GM06990 (cell line): ENCODE data around the gene DCAF15.
"Not testable (repeated sequence)": the region's sequence is repeated elsewhere in the genome, so short reads cannot be mapped to it uniquely, and the experiment has no call there.

Source experiments
- DNase-seq: peaks from one replicate; pipeline ENCODE4 v3.0.0-alpha.2; 2011; ENCODE audit not compliant: insufficient read length; ENCODE audit errors: extremely low read depth
- H3K27me3 ChIP-seq: replicated peaks from 2 replicates; pipeline ENCODE4 v1.6.0; 2011; ENCODE audit warnings: low read length; ENCODE audit not compliant: control insufficient read depth, insufficient read depth
- H3K36me3 ChIP-seq: 2 replicates; pipeline ENCODE4 v1.5.1; 2011; ENCODE audit warnings: low read length; ENCODE audit not compliant: control insufficient read depth, insufficient read depth
- H3K4me3 ChIP-seq: replicated peaks from 2 replicates; pipeline ENCODE4 v1.5.1; 2011; ENCODE audit warnings: low read depth, mild to moderate bottlenecking, control low read depth, low read length
- TF ChIP-seq, protein P1 (sequence below): IDR thresholded peaks from 2 replicates; pipeline ENCODE4 v1.5.1; 2011; ENCODE audit warnings: low read length, control low read depth, mild to moderate bottlenecking, inconsistent platforms; ENCODE audit not compliant: insufficient read depth, poor library complexity, severe bottlenecking

DCAF15 gene

DNA sequence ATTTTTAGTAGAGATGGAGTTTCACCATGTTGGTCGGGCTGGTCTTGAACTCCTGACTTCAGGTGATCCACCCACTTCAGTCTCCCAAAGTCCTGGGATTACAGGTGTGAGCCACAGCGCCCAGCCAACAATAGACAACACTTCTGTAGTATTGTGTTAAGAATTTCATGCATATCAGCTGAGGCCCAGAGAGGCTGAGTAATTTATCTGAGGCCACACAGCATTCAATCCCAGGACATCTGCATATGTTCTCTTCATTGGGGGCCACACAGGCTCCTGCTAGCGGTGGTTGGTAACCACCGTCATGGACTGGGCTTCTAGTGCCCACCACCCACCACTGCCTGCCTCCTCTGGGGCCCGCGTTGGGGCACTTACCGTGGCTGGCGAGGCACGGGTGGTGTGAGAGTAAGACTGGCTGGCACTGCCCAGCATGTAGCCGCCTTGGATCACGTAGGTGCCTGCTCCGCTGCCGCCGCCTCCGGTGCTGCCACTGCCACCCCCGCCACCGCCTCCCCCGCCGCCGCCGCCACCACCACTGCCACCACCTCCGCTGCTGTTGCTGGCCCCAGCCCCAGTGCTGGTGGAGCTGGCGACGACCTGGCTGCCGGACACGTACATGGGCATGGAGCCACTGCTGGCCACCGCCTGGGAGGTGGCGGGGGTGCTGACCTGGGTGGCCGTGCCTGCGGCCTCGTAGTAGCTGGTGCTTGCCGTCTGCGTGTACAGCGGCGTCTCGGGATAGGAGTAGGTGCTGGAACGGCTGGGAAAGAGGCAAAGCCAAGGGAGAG is 20.3 kb downstream of the DCAF15 start:
- no peaks in the 10 kb centered on the region; the same call in none of the 2 replicates for H3K36me3 ChIP-seq
- no peak overlapping the region for H3K4me3 ChIP-seq
- no peaks in the 10 kb centered on the region for H3K27me3 ChIP-seq
- TF ChIP-seq, protein P1, sequence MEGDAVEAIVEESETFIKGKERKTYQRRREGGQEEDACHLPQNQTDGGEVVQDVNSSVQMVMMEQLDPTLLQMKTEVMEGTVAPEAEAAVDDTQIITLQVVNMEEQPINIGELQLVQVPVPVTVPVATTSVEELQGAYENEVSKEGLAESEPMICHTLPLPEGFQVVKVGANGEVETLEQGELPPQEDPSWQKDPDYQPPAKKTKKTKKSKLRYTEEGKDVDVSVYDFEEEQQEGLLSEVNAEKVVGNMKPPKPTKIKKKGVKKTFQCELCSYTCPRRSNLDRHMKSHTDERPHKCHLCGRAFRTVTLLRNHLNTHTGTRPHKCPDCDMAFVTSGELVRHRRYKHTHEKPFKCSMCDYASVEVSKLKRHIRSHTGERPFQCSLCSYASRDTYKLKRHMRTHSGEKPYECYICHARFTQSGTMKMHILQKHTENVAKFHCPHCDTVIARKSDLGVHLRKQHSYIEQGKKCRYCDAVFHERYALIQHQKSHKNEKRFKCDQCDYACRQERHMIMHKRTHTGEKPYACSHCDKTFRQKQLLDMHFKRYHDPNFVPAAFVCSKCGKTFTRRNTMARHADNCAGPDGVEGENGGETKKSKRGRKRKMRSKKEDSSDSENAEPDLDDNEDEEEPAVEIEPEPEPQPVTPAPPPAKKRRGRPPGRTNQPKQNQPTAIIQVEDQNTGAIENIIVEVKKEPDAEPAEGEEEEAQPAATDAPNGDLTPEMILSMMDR = no peak
- no peak for DNase-seq

DNA sequence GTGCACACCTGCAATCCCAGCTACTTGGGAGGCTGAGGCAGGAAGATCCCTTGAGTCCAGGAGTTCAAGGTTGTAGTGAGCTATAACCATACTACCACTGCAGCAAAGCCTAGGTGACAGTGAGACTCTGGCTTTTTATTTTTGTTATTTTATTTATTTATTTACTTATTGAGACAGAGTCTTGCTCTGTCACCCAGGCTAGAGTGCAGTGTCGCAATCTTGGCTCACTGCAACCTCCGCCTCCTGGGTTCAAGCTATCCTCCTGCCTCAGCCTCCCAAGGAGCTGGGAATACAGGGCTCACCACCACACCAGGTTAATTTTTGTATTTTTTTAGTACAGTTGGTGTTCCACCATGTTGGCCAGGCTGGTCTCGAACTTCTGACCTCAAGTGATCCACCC is 21.2 kb downstream of the DCAF15 start:
- not testable (repeated sequence) for DNase-seq, H3K4me3 ChIP-seq, H3K27me3 ChIP-seq, H3K36me3 ChIP-seq

DNA sequence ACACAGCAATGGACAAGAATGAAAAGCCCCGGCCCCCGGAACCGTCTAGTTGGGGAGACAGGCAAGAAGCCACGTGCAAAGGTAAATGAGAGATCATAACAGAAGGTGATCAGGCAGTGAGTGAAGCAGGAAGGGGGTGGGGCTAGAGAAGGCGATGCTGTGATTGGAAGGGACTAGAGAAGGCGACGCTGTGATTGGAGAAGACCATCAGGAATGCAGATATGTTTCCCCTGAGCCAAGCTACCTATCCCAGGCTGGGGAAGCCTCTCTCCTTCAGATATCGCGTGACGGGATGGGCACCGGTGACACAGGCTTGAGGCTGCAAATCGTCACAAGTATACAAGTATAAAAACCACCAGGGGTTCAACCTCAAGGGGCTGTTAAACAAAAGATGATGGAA is 21.8 kb downstream of the DCAF15 start:
- Histone ChIP-seq H3K4me3 (no peak overlapping the region), H3K27me3 (no peaks in the 10 kb centered on the region), H3K36me3 (no peaks in the 10 kb centered on the region; the same call in none of the 2 replicates)
- no peak for DNase-seq
- TF ChIP-seq, protein P1 = no peak

DNA sequence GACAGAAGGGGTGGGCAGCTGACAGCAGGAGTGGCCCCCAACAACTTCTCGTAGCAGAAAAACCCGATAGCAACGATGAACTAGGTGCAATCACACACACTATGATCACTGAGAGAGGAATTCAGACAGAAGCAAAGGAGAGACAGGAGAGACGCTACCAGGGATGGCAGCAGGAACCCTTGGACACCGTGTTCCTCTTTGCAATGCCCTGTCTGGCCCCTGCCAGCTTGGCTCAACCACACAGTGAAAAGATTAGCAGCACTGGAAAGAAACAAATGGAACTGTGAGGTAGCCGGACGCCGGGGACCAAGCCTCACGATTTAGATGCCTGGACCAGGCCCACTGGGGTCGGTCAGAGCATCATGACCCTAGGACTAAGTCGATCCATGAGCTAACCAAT is 23.6 kb downstream of the DCAF15 start:
- Histone ChIP-seq H3K4me3 (no peak overlapping the region), H3K36me3 (no peaks in the 10 kb centered on the region; the same call in none of the 2 replicates), H3K27me3 (no peaks in the 10 kb centered on the region)
- DNase-seq = no peak
- TF ChIP-seq, protein P1 = no peak

DNA sequence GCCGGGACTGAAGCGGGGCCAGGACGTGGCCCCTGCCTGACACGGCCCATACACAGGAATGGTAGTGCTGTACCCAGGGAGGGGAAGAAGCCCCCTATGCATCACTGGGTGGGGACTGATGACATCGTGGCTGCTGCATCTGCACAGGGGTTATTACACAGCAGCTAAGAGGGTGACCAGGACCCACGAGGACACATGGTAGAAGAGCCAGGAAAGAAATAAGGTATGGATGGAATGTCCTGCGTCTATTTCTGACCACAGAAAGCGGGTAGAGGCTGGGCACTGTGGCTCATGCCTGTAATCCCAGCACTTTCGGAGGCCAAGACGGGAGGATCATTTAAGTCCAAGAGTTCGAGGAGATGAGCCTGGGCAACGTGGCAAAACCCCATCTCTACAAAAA is 24.1 kb downstream of the DCAF15 start:
- TF ChIP-seq, protein P1 = no peak

DNA sequence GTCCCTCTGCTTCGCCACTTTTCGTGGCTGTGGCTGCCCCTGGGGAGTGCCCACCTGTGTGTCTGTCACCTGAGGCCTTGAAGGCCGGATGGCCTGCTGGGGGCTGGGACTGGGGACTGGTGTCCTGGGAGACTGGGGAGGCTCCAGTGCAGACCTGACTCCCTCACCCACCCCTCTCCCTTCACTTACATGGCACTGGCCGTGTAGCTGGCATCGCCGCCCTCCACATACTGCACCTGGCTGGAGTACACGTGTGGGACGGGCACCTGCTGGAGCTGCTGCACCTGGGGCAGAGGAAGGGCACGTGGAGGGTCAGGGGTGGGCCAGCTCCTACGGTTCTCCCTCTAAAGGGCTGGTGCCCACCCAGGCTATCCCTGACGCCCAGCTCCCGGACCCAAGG is 25.5 kb downstream of the DCAF15 start:
- Histone ChIP-seq H3K27me3 (no peaks in the 10 kb centered on the region), H3K36me3 (no peaks in the 10 kb centered on the region; the same call in none of the 2 replicates), H3K4me3 (no peak overlapping the region)
- TF ChIP-seq, protein P1 = no peak
- DNase-seq = no peak

More for the DNA sequence above, 24.1 kb downstream of the DCAF15 start:
- no peaks in the 10 kb centered on the region; the same call in none of the 2 replicates for H3K36me3 ChIP-seq
- no peak overlapping the region for H3K4me3 ChIP-seq
- H3K27me3 ChIP-seq = no peaks in the 10 kb centered on the region
- no peak for DNase-seq
